ENCODE results near the gene EVX1. TPM values are rescaled to one million over a fixed set of nuclear protein-coding genes. Genes with fewer than 3 reads are reported as not detected.

The EVX1 gene
- 0.50 TPM in 1 of 2 replicates, not detected in the other for total RNA-seq

DNA sequence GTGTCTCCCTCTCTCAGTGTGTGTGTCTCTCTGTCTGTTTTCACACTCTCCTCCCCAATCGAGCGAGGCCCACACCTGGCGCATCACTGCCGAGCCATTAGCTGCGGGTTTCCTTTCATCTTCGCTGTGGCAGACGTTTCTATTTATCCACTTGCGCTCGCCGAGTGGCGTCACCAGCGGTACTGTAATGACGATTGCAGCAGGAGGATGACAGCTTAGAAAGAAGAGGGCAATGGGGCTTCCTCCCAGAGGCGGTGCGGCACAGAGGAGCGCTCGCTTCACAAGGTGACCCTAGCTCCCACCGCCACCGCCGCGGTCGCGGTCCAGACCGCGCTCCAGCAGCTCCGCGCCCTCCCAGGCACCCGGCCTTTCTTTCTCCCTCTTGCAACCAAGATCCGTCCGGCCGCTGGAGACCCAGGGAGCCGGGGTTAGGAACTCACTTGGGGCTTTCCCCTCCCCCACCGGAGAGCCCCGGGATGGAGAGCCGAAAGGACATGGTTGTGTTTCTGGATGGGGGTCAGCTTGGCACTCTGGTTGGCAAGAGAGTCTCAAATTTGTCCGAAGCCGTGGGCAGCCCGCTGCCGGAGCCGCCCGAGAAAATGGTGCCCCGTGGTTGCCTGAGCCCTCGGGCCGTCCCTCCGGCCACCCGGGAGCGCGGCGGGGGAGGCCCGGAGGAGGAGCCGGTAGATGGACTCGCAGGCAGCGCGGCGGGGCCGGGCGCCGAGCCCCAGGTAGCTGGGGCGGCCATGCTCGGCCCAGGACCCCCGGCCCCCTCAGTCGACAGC, at the start of gene EVX1:
EVX1 (plus strand) TSS at position 248 of the 785 bp plus-strand sequence; CDS start at position 477, 229 bp downstream.

GRCh38 chr7:27199849-27200760, 42.5 kb upstream of the EVX1 start, which contains the start of gene HOXA13:
HOXA13 (minus strand) TSS chr7:27200091; CDS start chr7:27200077, 14 bp downstream.

Other genes with a start within 250 kb of the EVX1 start
- not detected in 2 replicates for gene HOXA1, start 146.8 kb upstream of the EVX1 start, total RNA-seq
- not detected in 2 replicates for gene HOXA2, start 140.1 kb upstream of the EVX1 start, total RNA-seq
- not detected in 2 replicates for gene HOXA4, start 112.0 kb upstream of the EVX1 start, total RNA-seq
- gene HOXA5, start 99.1 kb upstream of the EVX1 start, total RNA-seq: not detected in 2 replicates
- not detected in 2 replicates for gene HOXA6, start 95.0 kb upstream of the EVX1 start, total RNA-seq
- 0.10 TPM in 1 of 2 replicates, not detected in the other for gene HOXA3, start 90.2 kb upstream of the EVX1 start, total RNA-seq
- gene HOXA7, start 86.1 kb upstream of the EVX1 start, total RNA-seq: not detected in 2 replicates
- gene HOXA9, start 77.3 kb upstream of the EVX1 start, total RNA-seq: not detected in 2 replicates
- not detected in 2 replicates for gene HOXA10, start 68.5 kb upstream of the EVX1 start, total RNA-seq
- gene HOXA11, start 57.6 kb upstream of the EVX1 start, total RNA-seq: not detected in 2 replicates
- not detected in 2 replicates for gene HOXA13, start 42.7 kb upstream of the EVX1 start, total RNA-seq

All from cardiac ventricle fibroblast (primary cell).